Endothelial cell of umbilical vein (primary cell): ENCODE measurements around the gene CEP85. TPM values are rescaled to one million over a fixed set of nuclear protein-coding genes. Genes with fewer than 3 reads are reported as not detected.

Experiments used
- BruUV-seq: library from RNA; stranded (reverse); fragments of 400-500 nt; replicated peaks from 2 replicates; lab custom pipeline; 2021; lab: Mats Ljungman, UMichigan
- CTCF ChIA-PET: fragments of 300-600, 350-600 bp; sonication (Branson Sonifier 250); formaldehyde crosslinking; loops from one replicate; lab custom pipeline; 2021; ENCODE audit warnings: antibody characterized with exemption, inconsistent platforms; lab: Charles Lee
- POLR2A ChIA-PET: fragments of 300-600, 350-600 bp; sonication (Branson Sonifier 250); formaldehyde crosslinking; loops from one replicate; lab custom pipeline; 2021; ENCODE audit warnings: antibody characterized with exemption, inconsistent platforms; lab: Charles Lee
- DNase-seq: peaks from one replicate; pipeline ENCODE4 v3.0.0-alpha.2; 2011; ENCODE audit warnings: low read depth, low spot score
- FAIRE-seq: peaks from 2 replicates; lab custom pipeline; 2011; peaks lifted over from hg19 to GRCh38; lab: Jason Lieb, UNC
- H2AFZ ChIP-seq: 2 replicates; pipeline ENCODE4 v1.6.0; 2012; ENCODE audit warnings: low read depth, low read length, control low read depth, inconsistent platforms
- H3K27ac ChIP-seq: 2 replicates; pipeline ENCODE4 v1.5.1; 2011; ENCODE audit warnings: low read depth, mild to moderate bottlenecking, control low read depth, low read length, moderate library complexity; ENCODE audit not compliant: insufficient read depth
- H3K27me3 ChIP-seq, 2 experiments: 2 replicates each; pipeline versions ENCODE4 v1.6.0 to v1.6.1; 2011; ENCODE audit warnings: low read length in 2 of 2, mixed read lengths in 1 of 2; ENCODE audit not compliant: control insufficient read depth in 2 of 2, insufficient read depth in 2 of 2
- H3K36me3 ChIP-seq, 2 experiments: 2 replicates in 1 of 2; 3 replicates in 1 of 2; pipeline ENCODE4 v1.5.1; 2011; ENCODE audit warnings: low read length in 2 of 2, mild to moderate bottlenecking in 1 of 2, moderate library complexity in 1 of 2; ENCODE audit not compliant: control insufficient read depth in 2 of 2, insufficient read depth in 2 of 2; ENCODE audit errors: extremely low read depth in 1 of 2
- H3K4me1 ChIP-seq: 3 replicates; pipeline ENCODE4 v1.5.1; 2011; ENCODE audit warnings: mild to moderate bottlenecking, low read length; ENCODE audit not compliant: control insufficient read depth, insufficient read depth; ENCODE audit errors: extremely low read depth
- H3K4me2 ChIP-seq: 2 replicates; pipeline ENCODE4 v1.6.1; 2011; ENCODE audit warnings: low read length, control low read depth, mixed read lengths; ENCODE audit not compliant: insufficient read depth
- H3K4me3 ChIP-seq, 3 experiments: fragments of 200-600 bp in 1 of 3; sonication (generic), shearing (Covaris generic) in 1 of 3; replicated peaks in 1 of 3; 2 replicates each; pipeline ENCODE4 v1.5.1; 2011 to 2016; ENCODE audit warnings: control low read depth in 3 of 3, low read length in 3 of 3, mild to moderate bottlenecking in 2 of 3, inconsistent platforms in 1 of 3, low read depth in 1 of 3, moderate library complexity in 1 of 3; ENCODE audit not compliant: insufficient read depth in 1 of 3
- H3K79me2 ChIP-seq: 2 replicates; pipeline ENCODE4 v1.6.0; 2012; ENCODE audit warnings: low read length, inconsistent platforms; ENCODE audit not compliant: control insufficient read depth, insufficient read depth
- H3K9ac ChIP-seq: replicated peaks from 2 replicates; pipeline ENCODE3; 2011; ENCODE audit warnings: low read length, control low read depth; ENCODE audit not compliant: insufficient read depth; ENCODE audit errors: extremely low read depth
- H3K9me1 ChIP-seq: replicated peaks from 3 replicates; pipeline ENCODE4 v1.6.0; 2011; ENCODE audit warnings: mild to moderate bottlenecking, low read length; ENCODE audit not compliant: control insufficient read depth, insufficient read depth; ENCODE audit errors: extremely low read depth
- H3K9me3 ChIP-seq: replicated peaks from 2 replicates; pipeline ENCODE4 v1.5.1; 2012; ENCODE audit warnings: low read length, inconsistent platforms; ENCODE audit not compliant: control insufficient read depth, insufficient read depth
- H4K20me1 ChIP-seq: replicated peaks from 2 replicates; pipeline ENCODE3; 2011; ENCODE audit warnings: mild to moderate bottlenecking, low read length; ENCODE audit not compliant: control insufficient read depth, insufficient read depth; ENCODE audit errors: extremely low read depth
- EZH2 ChIP-seq: IDR thresholded peaks from 2 replicates; pipeline ENCODE4 v1.6.1; 2012; ENCODE audit warnings: borderline replicate concordance, low read depth, mild to moderate bottlenecking, moderate library complexity, low read length, inconsistent platforms; ENCODE audit not compliant: severe bottlenecking
- FOS ChIP-seq: IDR thresholded peaks from 2 replicates; pipeline ENCODE4 v1.6.1; 2011; ENCODE audit warnings: mild to moderate bottlenecking, low read length, moderate library complexity, borderline replicate concordance; ENCODE audit not compliant: insufficient read depth
- GATA2 ChIP-seq: IDR thresholded peaks from 2 replicates; pipeline ENCODE4 v1.7.0; 2011; ENCODE audit warnings: low read depth, mild to moderate bottlenecking, moderate library complexity, mixed read lengths, low read length; ENCODE audit not compliant: insufficient read length, insufficient read depth
- JUN ChIP-seq: IDR thresholded peaks from 2 replicates; pipeline ENCODE4 v1.6.1; 2011; ENCODE audit warnings: borderline replicate concordance, low read depth; ENCODE audit not compliant: insufficient read length, insufficient read depth
- MYC ChIP-seq: IDR thresholded peaks from one replicate; pipeline ENCODE4 v1.6.1; 2011; ENCODE audit warnings: mild to moderate bottlenecking, low read depth, low read length
- POLR2A ChIP-seq: IDR thresholded peaks from 2 replicates; pipeline ENCODE4 v1.6.1; 2012; ENCODE audit warnings: low read depth, mild to moderate bottlenecking, control low read depth, low read length
- POLR2AphosphoS5 ChIP-seq: IDR thresholded peaks from 2 replicates; pipeline ENCODE4 v1.6.1; 2012; ENCODE audit warnings: low read depth, mild to moderate bottlenecking, control low read depth, low read length, moderate library complexity; ENCODE audit not compliant: insufficient read depth
- dilution Hi-C: fragments of 300-500 bp; cut with MboI; formaldehyde crosslinking; loops from one replicate; pipeline ENCODE4 v1.15.0; 2019; ENCODE audit warnings: low sequenced_read_pairs; ENCODE audit not compliant: extremely low pct_ligation_motif_present
- intact Hi-C: fragments of 100-400 bp; cut with micrococcal nuclease; formaldehyde crosslinking; loops from one replicate; pipeline ENCODE4 v1.10.0; 2022
- polyA plus RNA-seq, 4 experiments: library from polyadenylated mRNA; depleted of rRNA in 3 of 4; stranded (reverse) in 3 of 4; unstranded in 1 of 4; fragments of >200 nt; gene quantifications; 2 replicates each; pipeline versions ENCODE4 v1.2.1 to v1.2.3, GENCODE V29; 2011 to 2012; ENCODE audit warnings: missing spikeins in 1 of 4
- total RNA-seq: library from RNA; stranded (reverse); gene quantifications from 2 replicates; pipeline ENCODE4 v1.2.3, GENCODE V29; 2021
- TF ChIP-seq, protein P1 (sequence below): IDR thresholded peaks from 2 replicates; pipeline ENCODE4 v1.6.1; 2011; ENCODE audit not compliant: insufficient read depth, insufficient read length
- TF ChIP-seq, protein P2 (sequence below), 2 donors: IDR thresholded peaks; 1 replicate in 1 of 2; 2 replicates in 1 of 2; pipeline ENCODE4 v1.5.1; 2011; ENCODE audit warnings: low read length in 2 of 2, mild to moderate bottlenecking in 2 of 2, moderate library complexity in 2 of 2, control low read depth in 1 of 2, inconsistent platforms in 1 of 2, low read depth in 1 of 2; ENCODE audit not compliant: insufficient read depth in 1 of 2; ENCODE audit errors: extremely low read depth in 1 of 2

Gene CEP85
- total and polyA plus RNA-seq, 2 donors (not counting 3 experiments of a cell fraction or from before 2014, with no cell fraction given): 15.2 to 17.8 TPM

DNA sequence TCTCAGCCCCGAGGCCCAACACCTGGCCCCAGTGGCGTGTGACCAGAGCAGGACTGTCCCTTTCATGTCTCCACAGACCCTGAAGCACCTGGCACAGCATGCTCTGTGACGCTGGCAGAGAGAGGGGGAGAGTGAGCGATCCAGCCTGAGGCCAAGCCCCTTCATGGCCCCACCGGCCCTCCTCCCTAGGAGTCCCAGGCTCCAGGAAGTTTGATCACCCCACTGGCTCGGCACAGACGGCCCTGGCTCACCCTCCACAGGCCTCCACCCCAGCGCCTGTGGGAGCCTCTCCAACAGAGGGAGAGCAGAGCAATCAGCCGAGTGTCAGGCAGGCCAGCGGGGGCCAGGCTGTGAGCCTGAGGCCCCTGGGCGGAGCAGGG is 56.9 kb downstream of the CEP85 start:
- Histone ChIP-seq H3K27me3 (no peaks in the 10 kb centered on the region), H3K9me1 (no peaks in the 10 kb centered on the region), H3K79me2 (no peaks in the 10 kb centered on the region), H3K36me3 (no peaks in the 10 kb centered on the region), H3K4me2 (no peak overlapping the region), H3K4me1 (no peaks in the 10 kb centered on the region), H3K9ac (no peak overlapping the region), H3K9me3 (no peaks in the 10 kb centered on the region), H3K4me3 (no peak overlapping the region), H4K20me1 (no peaks in the 10 kb centered on the region), H2AFZ (no peak overlapping the region), H3K27ac (no peak overlapping the region)
- POLR2A ChIA-PET: no interaction called here
- TF ChIP-seq EZH2: no peak
- TF ChIP-seq, protein P1, sequence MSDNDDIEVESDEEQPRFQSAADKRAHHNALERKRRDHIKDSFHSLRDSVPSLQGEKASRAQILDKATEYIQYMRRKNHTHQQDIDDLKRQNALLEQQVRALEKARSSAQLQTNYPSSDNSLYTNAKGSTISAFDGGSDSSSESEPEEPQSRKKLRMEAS: no peak
- TF ChIP-seq FOS: no peak
- TF ChIP-seq, protein P2, sequence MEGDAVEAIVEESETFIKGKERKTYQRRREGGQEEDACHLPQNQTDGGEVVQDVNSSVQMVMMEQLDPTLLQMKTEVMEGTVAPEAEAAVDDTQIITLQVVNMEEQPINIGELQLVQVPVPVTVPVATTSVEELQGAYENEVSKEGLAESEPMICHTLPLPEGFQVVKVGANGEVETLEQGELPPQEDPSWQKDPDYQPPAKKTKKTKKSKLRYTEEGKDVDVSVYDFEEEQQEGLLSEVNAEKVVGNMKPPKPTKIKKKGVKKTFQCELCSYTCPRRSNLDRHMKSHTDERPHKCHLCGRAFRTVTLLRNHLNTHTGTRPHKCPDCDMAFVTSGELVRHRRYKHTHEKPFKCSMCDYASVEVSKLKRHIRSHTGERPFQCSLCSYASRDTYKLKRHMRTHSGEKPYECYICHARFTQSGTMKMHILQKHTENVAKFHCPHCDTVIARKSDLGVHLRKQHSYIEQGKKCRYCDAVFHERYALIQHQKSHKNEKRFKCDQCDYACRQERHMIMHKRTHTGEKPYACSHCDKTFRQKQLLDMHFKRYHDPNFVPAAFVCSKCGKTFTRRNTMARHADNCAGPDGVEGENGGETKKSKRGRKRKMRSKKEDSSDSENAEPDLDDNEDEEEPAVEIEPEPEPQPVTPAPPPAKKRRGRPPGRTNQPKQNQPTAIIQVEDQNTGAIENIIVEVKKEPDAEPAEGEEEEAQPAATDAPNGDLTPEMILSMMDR (IDR thresholded peaks at IDR 0.05; ENCODE audit: extremely low read depth in 1 of 2, insufficient read depth in 1 of 2, low read depth in 1 of 2, low read length in 2 of 2): no peak
- no peak for TF ChIP-seq POLR2AphosphoS5
- no peak for TF ChIP-seq JUN
- no peak for TF ChIP-seq MYC
- no peak for TF ChIP-seq GATA2
- TF ChIP-seq POLR2A: no peak
- dilution Hi-C loops (no loop called here), intact Hi-C loops (no loop called here)
- CTCF ChIA-PET: interaction anchor here (1.7 kb wide), 1 partner anchor 31 kb away, joined by 4 read pairs; no protein-coding TSS in a partner anchor
- no TSS peak for BruUV-seq
- DNase-seq (no peak), FAIRE-seq (no peak)
